Tibial artery (tissue), 4 donors: Measurements from ENCODE around the gene B3GAT2.

Experiments used
- DNase-seq, 2 donors: peaks; one replicate each; pipeline ENCODE4 v3.0.0-alpha.2; 2019
- H3K27ac ChIP-seq, 2 donors: fragments of 200-600 bp; sonication (generic) in 1 of 2; 1 replicate in 1 of 2; 2 replicates in 1 of 2; pipeline ENCODE4 v1.5.1; 2018 to 2019; ENCODE audit warnings: mild to moderate bottlenecking in 1 of 2
- H3K27me3 ChIP-seq, 2 donors: fragments of 200-600 bp; sonication (generic) in 1 of 2; one replicate each; pipeline versions ENCODE4 v1.5.1 to v1.6.0; 2016 to 2019
- H3K36me3 ChIP-seq, 3 donors: fragments of 200-600 bp; sonication (generic) in 2 of 3; one replicate each; pipeline ENCODE4 v1.5.1; 2016 to 2019; ENCODE audit warnings: mild to moderate bottlenecking in 2 of 3
- H3K4me1 ChIP-seq, 4 donors: fragments of 200-600 bp; sonication (generic) in 2 of 4; 1 replicate in 3 of 4; 2 replicates in 1 of 4; pipeline ENCODE4 v1.5.1; 2016 to 2019
- H3K4me3 ChIP-seq, 2 donors: fragments of 200-600 bp; sonication (generic) in 1 of 2; 1 replicate in 1 of 2; 2 replicates in 1 of 2; pipeline ENCODE4 v1.5.1; 2018 to 2019; ENCODE audit warnings: mild to moderate bottlenecking in 2 of 2
- H3K9me3 ChIP-seq, 3 donors: fragments of 200-600 bp; sonication (generic) in 1 of 3; one replicate each; pipeline ENCODE4 v1.5.1; 2016 to 2019
- CTCF ChIP-seq, 2 experiments: fragments of 200-600 bp in 1 of 2; fragments of 450-650 bp in 1 of 2; IDR thresholded peaks; one replicate each; pipeline ENCODE4 v1.5.1; 2017 to 2019; ENCODE audit warnings: antibody characterized with exemption in 2 of 2, mild to moderate bottlenecking in 1 of 2, moderate library complexity in 1 of 2
- intact Hi-C: fragments of 100-400 bp; cut with DNase I; formaldehyde crosslinking; loops from one replicate; pipeline ENCODE4 v1.15.0; 2023; ENCODE audit warnings: low total_unique reads

The B3GAT2 gene

GRCh38 chr6:70884074-70884983 lies 72.5 kb downstream of the B3GAT2 start:
- Histone ChIP-seq H3K27ac (no peak overlapping the region), H3K9me3 (no peaks in the 10 kb centered on the region), H3K27me3 (no peaks in the 10 kb centered on the region), H3K4me1 (no peaks in the 10 kb centered on the region), H3K4me3 (no peak overlapping the region), H3K36me3 (no peaks in the 10 kb centered on the region)
- TF ChIP-seq CTCF (IDR thresholded peaks at IDR 0.05) = peak; percentile 86 to 88
- peak in 1 of 2 donors; percentile 36 for DNase-seq
- intact Hi-C loops = no loop called here

DNA sequence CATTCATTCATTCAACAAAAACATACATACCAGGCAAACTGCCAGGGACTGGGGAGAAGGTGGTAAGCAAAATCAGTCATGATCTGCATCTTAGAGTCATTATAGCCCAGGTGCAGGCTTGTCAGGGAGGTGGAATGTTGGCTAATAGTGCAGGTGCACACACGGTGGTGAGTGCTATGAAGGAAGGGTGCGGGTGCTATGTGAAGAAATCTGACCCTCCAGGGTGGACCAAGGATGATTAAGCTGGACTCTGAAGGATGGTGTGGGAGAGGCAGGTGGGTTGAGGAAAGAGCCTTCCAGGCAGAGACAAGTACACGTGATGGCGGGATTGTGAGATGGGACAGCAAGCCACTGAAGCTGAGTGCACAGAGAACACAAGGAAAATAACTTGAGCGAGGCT lies 77.4 kb downstream of the B3GAT2 start:
- Histone ChIP-seq H3K27me3 (no peaks in the 10 kb centered on the region), H3K4me1 (no peaks in the 10 kb centered on the region), H3K4me3 (no peak overlapping the region), H3K27ac (no peak overlapping the region), H3K36me3 (no peaks in the 10 kb centered on the region), H3K9me3 (no peaks in the 10 kb centered on the region)
- DNase-seq = no peak
- intact Hi-C loops = no loop called here
- no peak for TF ChIP-seq CTCF (IDR thresholded peaks at IDR 0.05)

GRCh38 chr6:70874181-70874913 lies 82.5 kb downstream of the B3GAT2 start:
- no peak for DNase-seq
- Histone ChIP-seq H3K27me3 (no peaks in the 10 kb centered on the region), H3K27ac (no peak overlapping the region), H3K9me3 (peaks cover 0 to 20% (median 6%) of the 10 kb centered on the region in 3 donors), H3K4me1 (no peaks in the 10 kb centered on the region), H3K4me3 (no peak overlapping the region), H3K36me3 (no peaks in the 10 kb centered on the region)
- intact Hi-C loops = no loop called here
- no peak for TF ChIP-seq CTCF (IDR thresholded peaks at IDR 0.05)

- H3K27me3 ChIP-seq = no peaks in the 10 kb centered on the region
- TF ChIP-seq CTCF (IDR thresholded peaks at IDR 0.05) = no peak
- H3K36me3 ChIP-seq = no peaks in the 10 kb centered on the region
- no peak overlapping the region for H3K4me3 ChIP-seq
- no peak overlapping the region for H3K27ac ChIP-seq
- no peak for DNase-seq
- H3K4me1 ChIP-seq = no peaks in the 10 kb centered on the region
- intact Hi-C loops = no loop called here
- H3K9me3 ChIP-seq = peaks cover 0 to 20% (median 6%) of the 10 kb centered on the region in 3 donors
Observed at GRCh38 chr6:70872469-70872868, 84.4 kb downstream of the B3GAT2 start.

DNA sequence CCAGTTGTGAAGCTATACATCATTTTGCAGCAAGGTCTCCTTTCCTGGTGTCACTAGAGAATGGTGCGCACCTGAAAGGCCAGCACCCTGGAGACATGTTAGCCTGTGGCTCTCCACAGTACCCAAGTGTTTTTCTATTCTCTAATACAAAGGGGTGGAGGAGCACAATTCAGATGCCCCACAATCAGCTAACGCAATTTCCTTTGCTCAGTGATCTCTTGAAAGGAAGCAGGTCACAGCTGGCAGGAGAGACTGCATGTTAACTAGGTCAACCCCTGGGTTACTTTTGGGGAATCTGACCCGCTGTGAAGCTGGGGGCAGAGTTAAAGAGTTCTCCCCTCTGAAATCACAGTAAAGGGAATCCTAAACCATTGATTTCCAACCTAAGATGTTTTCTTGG lies 92.5 kb downstream of the B3GAT2 start:
- Histone ChIP-seq H3K27ac (no peak overlapping the region), H3K9me3 (no peaks in the 10 kb centered on the region), H3K36me3 (peaks cover 6 to 17% (median 7%) of the 10 kb centered on the region in 3 donors), H3K27me3 (no peaks in the 10 kb centered on the region), H3K4me1 (no peaks in the 10 kb centered on the region), H3K4me3 (no peak overlapping the region)
- no peak for TF ChIP-seq CTCF (IDR thresholded peaks at IDR 0.05)
- intact Hi-C loops = no loop called here
- DNase-seq = no peak
